ENCODE results near the gene A1BG.

DNA sequence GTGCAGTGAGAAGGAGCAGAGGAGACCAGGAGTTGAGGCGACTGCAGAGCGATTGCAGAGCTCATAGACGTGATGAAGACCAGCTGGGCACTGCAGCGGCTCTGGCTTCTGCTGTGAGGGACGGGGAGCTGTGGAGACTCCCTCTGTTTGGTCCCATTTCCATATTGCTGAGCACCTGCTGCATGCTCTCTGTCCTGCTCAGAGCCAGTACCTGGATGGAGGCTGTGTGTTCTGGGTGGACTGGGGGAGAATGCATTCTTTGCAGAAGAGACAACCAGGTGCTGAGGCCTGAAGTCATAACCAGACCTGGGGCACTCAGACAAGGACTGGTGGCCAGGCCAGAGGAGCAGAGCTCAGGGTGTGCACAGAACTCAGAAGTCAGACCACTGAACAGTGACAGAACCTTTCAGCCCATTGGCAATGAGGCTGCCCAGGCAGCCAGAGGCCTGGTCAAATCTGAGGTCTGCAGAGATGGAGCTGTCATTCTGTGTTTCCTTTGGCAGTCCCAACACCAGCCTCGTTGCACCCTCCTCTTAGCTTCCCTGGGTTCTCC, 1.3 kb upstream of the A1BG start:
- TF ChIP-seq POLR2A (IDR thresholded peaks at IDR 0.05) (no peak), CTCF (IDR thresholded peaks at IDR 0.05) (no peak)
